Uterus (tissue), 4 donors: ENCODE results near the gene SNRK. TPM values are rescaled to one million over a fixed set of nuclear protein-coding genes. Genes with fewer than 3 reads are reported as not detected.

Experiments
- DNase-seq, 2 donors: peaks; one replicate each; pipeline ENCODE4 v3.0.0-alpha.2; 2019 to 2020
- H3K27ac ChIP-seq, 2 donors: fragments of 200-600 bp; sonication (generic); 1 replicate in 1 of 2; 2 replicates in 1 of 2; pipeline ENCODE4 v1.5.1; 2016 to 2018
- H3K27me3 ChIP-seq, 2 donors: fragments of 200-600 bp; sonication (generic); one replicate each; pipeline ENCODE4 v1.5.1; 2018 to 2019; ENCODE audit warnings: control low read depth in 1 of 2
- H3K36me3 ChIP-seq, 2 donors: fragments of 200-600 bp; sonication (generic); one replicate each; pipeline ENCODE4 v1.5.1; 2019; ENCODE audit warnings: control low read depth in 1 of 2
- H3K4me1 ChIP-seq, 2 donors: fragments of 200-600 bp; sonication (generic); one replicate each; pipeline ENCODE4 v1.5.1; 2018 to 2019; ENCODE audit warnings: control low read depth in 1 of 2
- H3K4me3 ChIP-seq, 2 donors: fragments of 200-600 bp; sonication (generic); 1 replicate in 1 of 2; 2 replicates in 1 of 2; pipeline ENCODE4 v1.5.1; 2018 to 2019; ENCODE audit warnings: mild to moderate bottlenecking in 1 of 2
- H3K9me3 ChIP-seq, 2 donors: fragments of 200-600 bp; sonication (generic); one replicate each; pipeline ENCODE4 v1.5.1; 2019; ENCODE audit warnings: control low read depth in 1 of 2
- POLR2A ChIP-seq, 2 donors: fragments of 450-650 bp; IDR thresholded peaks; one replicate each; pipeline ENCODE4 v1.6.1; 2016; ENCODE audit warnings: antibody characterized with exemption in 2 of 2, mild to moderate bottlenecking in 1 of 2, moderate library complexity in 1 of 2
- intact Hi-C: fragments of 100-400 bp; cut with DNase I; formaldehyde crosslinking; loops from one replicate; pipeline ENCODE4 v1.15.1; 2023; ENCODE audit warnings: low total_unique reads
- total RNA-seq, 4 donors: library from RNA; depleted of rRNA in 3 of 4; stranded (reverse); fragments of >200 nt in 3 of 4; gene quantifications; one replicate each; pipeline versions ENCODE4 v1.1.0 to v1.2.4, GENCODE V29; 2014 to 2023
- TF ChIP-seq, protein P1 (sequence below), 4 experiments: fragments of 200-600 bp in 2 of 4; fragments of 450-650 bp in 2 of 4; sonication (generic) in 2 of 4; IDR thresholded peaks; one replicate each; pipeline ENCODE4 v1.5.1; 2016 to 2019; ENCODE audit warnings: antibody characterized with exemption in 4 of 4, mild to moderate bottlenecking in 2 of 4, moderate library complexity in 1 of 4
- donor health status: DM: yes; HTN: yes; CAD: no.

Gene SNRK
- 100 to 1,000 TPM in 2 of 4 donors, 10 to 100 TPM in 2; 57.1 to 109 (median 98.3) TPM for total RNA-seq

DNA sequence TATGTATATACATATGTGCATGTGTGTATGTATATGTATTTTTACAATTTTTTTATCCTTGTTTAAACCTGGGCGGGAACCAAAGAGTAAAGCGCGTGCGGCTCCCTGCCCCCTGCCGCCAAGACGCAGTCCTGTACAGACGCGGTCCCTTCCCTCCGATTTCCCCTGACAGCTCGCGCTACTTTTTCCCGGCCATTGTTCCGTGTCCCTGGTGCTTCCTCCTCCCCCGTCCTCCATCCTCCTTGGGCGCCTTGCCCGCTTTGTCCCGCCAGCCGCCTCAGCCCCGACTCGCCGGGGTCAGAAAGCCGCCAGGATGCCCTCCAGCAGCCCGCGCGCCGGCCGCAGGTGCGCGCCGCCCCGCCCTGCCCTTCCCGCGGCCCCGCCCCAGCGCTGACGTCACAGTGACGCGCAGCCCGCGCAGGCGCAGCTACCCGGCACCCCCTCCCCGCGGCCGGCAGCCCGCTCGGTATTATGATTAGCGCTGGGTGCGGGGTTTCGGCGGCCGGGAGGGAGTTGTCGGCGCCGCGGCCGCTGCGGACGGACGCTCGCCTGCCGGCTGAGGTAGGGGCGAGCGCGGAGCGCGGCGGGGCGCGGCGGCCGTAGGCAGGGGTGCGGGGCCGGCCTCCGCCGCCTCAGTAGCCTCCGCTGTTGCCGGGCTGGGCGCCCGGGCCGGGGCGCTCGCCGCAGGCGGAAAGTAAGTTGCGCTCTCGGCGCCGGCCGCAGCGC is at the start of gene SNRK:
Gene SNRK, plus strand, starts transcription at position 426 of the 726 bp plus-strand sequence. CDS start 16,664 bp downstream, outside the sequence.
- peak; percentile 83 to 90 for DNase-seq
- H3K4me3 ChIP-seq = peak within 1 kb of the TSS; percentile 33 to 57
- H3K27ac ChIP-seq = peak within 1 kb of the TSS; percentile 87 to 98
- no peaks in the 10 kb centered on the region for H3K27me3 ChIP-seq
- intact Hi-C loops = no loop called here
- H3K9me3 ChIP-seq = no peaks in the 10 kb centered on the region
- no peaks in the 10 kb centered on the region for H3K36me3 ChIP-seq
- TF ChIP-seq, protein P1, sequence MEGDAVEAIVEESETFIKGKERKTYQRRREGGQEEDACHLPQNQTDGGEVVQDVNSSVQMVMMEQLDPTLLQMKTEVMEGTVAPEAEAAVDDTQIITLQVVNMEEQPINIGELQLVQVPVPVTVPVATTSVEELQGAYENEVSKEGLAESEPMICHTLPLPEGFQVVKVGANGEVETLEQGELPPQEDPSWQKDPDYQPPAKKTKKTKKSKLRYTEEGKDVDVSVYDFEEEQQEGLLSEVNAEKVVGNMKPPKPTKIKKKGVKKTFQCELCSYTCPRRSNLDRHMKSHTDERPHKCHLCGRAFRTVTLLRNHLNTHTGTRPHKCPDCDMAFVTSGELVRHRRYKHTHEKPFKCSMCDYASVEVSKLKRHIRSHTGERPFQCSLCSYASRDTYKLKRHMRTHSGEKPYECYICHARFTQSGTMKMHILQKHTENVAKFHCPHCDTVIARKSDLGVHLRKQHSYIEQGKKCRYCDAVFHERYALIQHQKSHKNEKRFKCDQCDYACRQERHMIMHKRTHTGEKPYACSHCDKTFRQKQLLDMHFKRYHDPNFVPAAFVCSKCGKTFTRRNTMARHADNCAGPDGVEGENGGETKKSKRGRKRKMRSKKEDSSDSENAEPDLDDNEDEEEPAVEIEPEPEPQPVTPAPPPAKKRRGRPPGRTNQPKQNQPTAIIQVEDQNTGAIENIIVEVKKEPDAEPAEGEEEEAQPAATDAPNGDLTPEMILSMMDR (IDR thresholded peaks at IDR 0.05) = peak in 3 of 4 experiments; percentile 13 to 31 (median 22)
- peak; percentile 98 to 99 for TF ChIP-seq POLR2A (IDR thresholded peaks at IDR 0.05)
- no peaks in the 10 kb centered on the region for H3K4me1 ChIP-seq

DNA sequence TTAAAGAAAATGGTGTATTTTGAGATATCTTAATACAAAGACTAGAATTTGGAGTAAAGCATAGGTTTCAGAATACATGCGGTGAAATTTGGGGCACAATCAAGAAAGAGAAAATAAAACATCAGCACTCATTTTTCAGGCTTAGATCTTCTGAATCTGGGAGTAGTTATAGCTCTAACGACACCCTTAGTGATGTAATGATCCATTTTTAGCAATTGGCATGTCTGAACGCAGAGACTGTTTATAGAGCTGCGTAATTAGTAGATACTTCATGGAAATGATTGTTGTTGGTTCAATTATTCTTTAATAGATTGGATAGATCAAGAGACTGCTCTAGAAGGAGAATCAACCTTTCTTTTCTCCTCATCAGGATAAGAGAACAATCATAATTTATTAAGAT is 47.5 kb upstream of the SNRK start:
- Histone ChIP-seq H3K4me3 (no peak overlapping the region), H3K27ac (no peak overlapping the region), H3K27me3 (no peaks in the 10 kb centered on the region), H3K36me3 (no peaks in the 10 kb centered on the region), H3K4me1 (no peaks in the 10 kb centered on the region), H3K9me3 (no peaks in the 10 kb centered on the region)
- TF ChIP-seq, protein P1 (IDR thresholded peaks at IDR 0.05) = no peak
- no peak for TF ChIP-seq POLR2A (IDR thresholded peaks at IDR 0.05)
- no peak for DNase-seq
- intact Hi-C loops = no loop called here

- H3K27ac ChIP-seq = no peak overlapping the region
- no peaks in the 10 kb centered on the region for H3K4me1 ChIP-seq
- no peaks in the 10 kb centered on the region for H3K36me3 ChIP-seq
- H3K27me3 ChIP-seq = no peaks in the 10 kb centered on the region
- TF ChIP-seq, protein P1 (IDR thresholded peaks at IDR 0.05) = no peak
- TF ChIP-seq POLR2A (IDR thresholded peaks at IDR 0.05) = no peak
- no peak for DNase-seq
- intact Hi-C loops = no loop called here
- no peaks in the 10 kb centered on the region for H3K9me3 ChIP-seq
- no peak overlapping the region for H3K4me3 ChIP-seq
These were observed 46.6 kb upstream of the SNRK start for GRCh38 chr3:43239755-43240154.

DNA sequence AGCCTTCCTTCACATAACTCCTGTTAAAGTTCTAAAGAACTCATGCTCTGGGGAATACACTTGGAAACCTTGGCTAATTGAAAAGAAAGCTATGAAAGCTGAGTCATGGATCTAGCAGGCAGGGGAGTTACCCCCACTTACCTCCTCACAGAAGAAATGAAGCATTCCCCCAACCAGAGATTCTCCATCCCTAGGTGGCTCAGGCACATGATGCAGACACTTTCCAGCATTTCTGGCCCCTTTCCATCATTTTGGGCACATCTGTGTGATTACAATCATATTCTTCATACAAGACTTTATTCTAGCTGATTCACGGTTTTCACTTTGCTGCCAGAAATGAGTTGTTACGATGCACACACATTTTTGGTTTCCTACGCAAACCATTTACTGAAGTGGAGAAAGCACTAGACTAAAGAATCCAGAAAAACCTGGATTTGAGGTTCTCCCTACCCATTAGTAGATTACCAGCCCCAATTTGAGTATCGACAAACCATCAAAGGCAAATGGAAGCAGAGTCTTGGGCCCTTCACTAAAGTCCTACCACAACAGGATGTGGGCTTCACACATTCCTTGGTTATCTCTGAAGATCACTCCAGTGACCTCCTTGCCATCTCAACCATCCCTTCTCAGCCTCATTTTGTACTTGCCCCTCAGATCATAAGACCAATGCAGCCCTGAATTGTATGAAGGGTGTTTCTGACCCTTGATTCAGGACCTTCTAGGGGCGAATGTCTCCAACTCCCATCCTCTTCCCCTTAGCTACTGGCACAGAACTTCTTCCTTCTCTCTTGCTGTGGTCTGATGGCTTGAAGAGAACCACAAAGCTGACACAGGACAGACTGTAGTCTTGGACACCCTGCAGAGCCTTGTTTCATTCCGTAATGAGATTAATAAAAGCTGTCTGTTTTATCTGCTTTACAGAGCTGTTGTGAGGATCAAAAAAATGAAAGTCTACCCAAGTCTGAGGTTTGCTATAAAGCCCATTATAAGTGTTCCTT is 42.5 kb upstream of the SNRK start:
- DNase-seq = no peak
- Histone ChIP-seq H3K4me1 (no peaks in the 10 kb centered on the region), H3K9me3 (no peaks in the 10 kb centered on the region), H3K4me3 (no peak overlapping the region), H3K36me3 (no peaks in the 10 kb centered on the region), H3K27ac (no peak overlapping the region), H3K27me3 (no peaks in the 10 kb centered on the region)
- intact Hi-C loops = no loop called here
- TF ChIP-seq, protein P1 (IDR thresholded peaks at IDR 0.05) = no peak
- TF ChIP-seq POLR2A (IDR thresholded peaks at IDR 0.05) = no peak
